ENCODE results near the gene SLC43A1. TPM values are rescaled to one million over a fixed set of nuclear protein-coding genes. Genes with fewer than 3 reads are reported as not detected.

SLC43A1 gene
- total RNA-seq, 6 experiments from 2014 or later, result 38.9 to 173 (median 106) TPM

DNA sequence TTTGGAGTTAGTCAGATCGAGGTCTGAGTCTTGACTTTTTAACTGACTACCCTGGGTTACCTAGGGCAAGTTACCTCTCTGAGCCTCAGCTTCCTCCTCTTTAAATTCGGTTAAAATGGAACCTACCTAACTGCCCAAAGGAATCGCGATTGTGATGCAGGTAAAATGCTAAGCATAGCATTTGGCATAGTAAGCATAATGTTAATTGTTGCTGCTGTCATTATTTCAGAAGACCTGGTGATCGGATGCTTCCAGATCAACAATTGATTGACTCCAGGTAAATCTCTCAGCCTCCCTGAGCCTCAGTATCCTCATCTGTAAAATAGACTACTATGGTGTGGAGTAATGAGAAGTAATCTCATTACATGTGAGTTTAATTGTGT, 550 bp upstream of the SLC43A1 start:
- peak overlapping the region; percentile 94 to 99 (median 97) for H3K4me3 ChIP-seq
- intact Hi-C loops (cut with DNase I), result no loop called here
- peaks cover 0 to 15% (median 6%) of the 10 kb centered on the region in 4 donors for H3K4me1 ChIP-seq
- no peaks in the 10 kb centered on the region for H3K27me3 ChIP-seq
- WGBS (ENCODE audit: insufficient coverage, low coverage, low lambda C conversion rate, missing lambda C conversion rate), result 10% methylated on average over 3 of the region's 5 CpGs
- ATAC-seq (no peak), DNase-seq (no peak)
- TF ChIP-seq, protein P1, sequence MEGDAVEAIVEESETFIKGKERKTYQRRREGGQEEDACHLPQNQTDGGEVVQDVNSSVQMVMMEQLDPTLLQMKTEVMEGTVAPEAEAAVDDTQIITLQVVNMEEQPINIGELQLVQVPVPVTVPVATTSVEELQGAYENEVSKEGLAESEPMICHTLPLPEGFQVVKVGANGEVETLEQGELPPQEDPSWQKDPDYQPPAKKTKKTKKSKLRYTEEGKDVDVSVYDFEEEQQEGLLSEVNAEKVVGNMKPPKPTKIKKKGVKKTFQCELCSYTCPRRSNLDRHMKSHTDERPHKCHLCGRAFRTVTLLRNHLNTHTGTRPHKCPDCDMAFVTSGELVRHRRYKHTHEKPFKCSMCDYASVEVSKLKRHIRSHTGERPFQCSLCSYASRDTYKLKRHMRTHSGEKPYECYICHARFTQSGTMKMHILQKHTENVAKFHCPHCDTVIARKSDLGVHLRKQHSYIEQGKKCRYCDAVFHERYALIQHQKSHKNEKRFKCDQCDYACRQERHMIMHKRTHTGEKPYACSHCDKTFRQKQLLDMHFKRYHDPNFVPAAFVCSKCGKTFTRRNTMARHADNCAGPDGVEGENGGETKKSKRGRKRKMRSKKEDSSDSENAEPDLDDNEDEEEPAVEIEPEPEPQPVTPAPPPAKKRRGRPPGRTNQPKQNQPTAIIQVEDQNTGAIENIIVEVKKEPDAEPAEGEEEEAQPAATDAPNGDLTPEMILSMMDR (IDR thresholded peaks at IDR 0.05), result no peak
- TF ChIP-seq POLR2A (IDR thresholded peaks at IDR 0.05), result no peak
- H3K9me3 ChIP-seq, result no peaks in the 10 kb centered on the region
- peaks cover 0 to 8% (median 0%) of the 10 kb centered on the region in 4 donors for H3K36me3 ChIP-seq
- H3K27ac ChIP-seq, result peak overlapping the region in 2 of 3 donors; percentile 71 to 92

DNA sequence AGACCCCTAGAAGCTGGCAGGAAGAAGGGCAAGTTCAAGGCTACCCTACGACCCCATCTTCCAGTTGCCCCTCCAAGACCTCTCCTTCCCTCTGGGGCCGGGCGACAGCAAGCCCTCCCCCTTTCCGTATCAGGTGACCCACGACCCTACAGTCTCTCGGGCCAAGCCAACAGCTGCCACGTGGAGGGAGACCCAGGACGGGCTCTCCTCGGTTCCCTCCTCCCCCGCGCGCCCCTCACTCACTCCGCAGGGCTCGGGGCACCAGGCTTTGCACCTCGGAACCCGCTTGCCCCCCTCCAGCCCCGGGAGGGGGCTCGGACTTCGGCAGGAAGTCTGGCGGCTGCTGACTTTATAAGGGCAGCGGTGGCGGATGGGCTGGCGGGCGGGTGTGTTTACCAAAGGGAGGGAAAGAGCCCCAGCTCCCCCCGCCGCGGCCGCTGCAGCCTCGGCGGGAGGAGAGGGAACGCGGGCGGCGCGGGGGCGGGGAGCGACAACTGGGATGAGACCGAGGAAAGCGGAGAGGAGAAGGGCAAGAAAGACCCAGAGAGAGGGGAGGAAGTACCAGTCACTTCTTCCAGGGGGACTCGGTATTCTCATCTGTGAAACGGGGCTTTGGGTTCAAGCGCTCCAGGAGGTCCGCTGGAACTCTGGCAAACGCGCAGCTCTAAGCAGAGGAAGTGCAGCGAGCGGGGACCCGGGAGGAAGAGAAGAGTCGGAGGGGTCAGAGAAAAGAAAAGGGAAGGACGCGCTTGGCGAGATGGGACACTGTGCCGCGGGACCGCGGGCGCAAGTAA, 767 bp downstream of the SLC43A1 start:
- Histone ChIP-seq H3K9me3 (no peaks in the 10 kb centered on the region), H3K27me3 (no peaks in the 10 kb centered on the region), H3K27ac (peak overlapping the region; percentile 57 to 92 (median 85)), H3K36me3 (peaks cover 0 to 8% (median 0%) of the 10 kb centered on the region in 4 donors), H3K4me3 (peak overlapping the region; percentile 94 to 99 (median 97)), H3K4me1 (peaks cover 0 to 15% (median 6%) of the 10 kb centered on the region in 4 donors)
- peak; percentile 47 for TF ChIP-seq POLR2A (IDR thresholded peaks at IDR 0.05)
- TF ChIP-seq, protein P1 (IDR thresholded peaks at IDR 0.05), result no peak
- WGBS (ENCODE audit: insufficient coverage, low coverage, low lambda C conversion rate, missing lambda C conversion rate), result 0% methylated on average over 34 of the region's 57 CpGs
- peak; percentile 88 to 93 (median 91) for DNase-seq
- ATAC-seq, result peak; percentile 82 to 88 (median 86)
- intact Hi-C loops (cut with DNase I), result no loop called here

DNA sequence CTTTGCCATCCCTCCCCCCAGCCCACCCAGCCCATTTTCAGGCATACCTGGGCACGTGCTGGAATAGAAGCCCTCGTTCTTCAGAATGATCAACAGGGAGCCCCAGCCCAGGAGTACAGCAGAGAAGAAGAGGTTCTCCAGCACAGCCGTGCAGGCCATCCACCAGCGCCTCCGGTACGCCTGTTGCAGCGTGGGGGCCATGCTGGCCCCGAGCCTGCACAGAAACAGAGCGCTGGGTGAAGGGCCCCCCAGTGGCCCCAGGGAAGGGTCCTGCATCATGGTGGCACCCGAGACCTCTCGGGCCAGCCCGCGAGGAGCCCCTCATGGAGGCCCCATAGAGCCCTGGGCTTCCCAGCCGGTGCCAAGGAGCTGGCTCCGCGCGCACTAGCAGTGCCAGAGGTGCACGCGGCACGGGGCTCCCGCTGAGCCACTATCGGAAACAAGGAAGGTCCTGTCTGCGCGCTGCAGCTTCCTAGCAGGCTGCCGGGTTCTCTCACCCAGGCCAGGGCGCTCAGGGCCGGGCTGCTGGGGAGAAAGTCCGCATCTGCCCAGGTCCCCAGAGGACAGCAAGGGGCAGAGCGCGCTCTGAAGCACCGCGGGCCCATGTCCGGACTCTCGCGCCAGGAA, 1.5 kb downstream of the SLC43A1 start:
- WGBS (ENCODE audit: insufficient coverage, low coverage, low lambda C conversion rate, missing lambda C conversion rate), result 15% methylated on average over 8 of the region's 35 CpGs

DNA sequence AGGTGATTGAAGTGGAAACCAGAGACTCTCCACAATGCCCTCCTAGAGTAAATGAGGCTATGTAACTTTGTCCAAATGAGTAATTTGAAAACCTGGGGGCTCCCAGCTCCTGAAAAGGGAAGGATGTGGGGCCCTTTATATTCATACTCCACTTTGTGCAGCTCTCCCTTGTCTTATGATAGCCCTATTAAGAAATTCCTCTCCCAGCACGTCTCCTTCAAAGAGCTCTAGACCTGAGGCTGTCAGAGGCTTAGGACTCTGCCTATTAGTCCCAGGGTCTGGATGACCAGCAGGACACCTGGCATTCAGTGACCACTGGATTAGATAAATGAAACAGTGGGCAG, 2.1 kb downstream of the SLC43A1 start:
- intact Hi-C loops (cut with DNase I), result no loop called here
- H3K4me3 ChIP-seq, result peak overlapping the region; percentile 94 to 99 (median 97)

More for the DNA sequence above, 1.5 kb downstream of the SLC43A1 start:
- Histone ChIP-seq H3K36me3 (peaks cover 0 to 8% (median 0%) of the 10 kb centered on the region in 4 donors), H3K4me3 (peak overlapping the region; percentile 94 to 99 (median 97)), H3K9me3 (no peaks in the 10 kb centered on the region), H3K4me1 (peaks cover 0 to 15% (median 6%) of the 10 kb centered on the region in 4 donors), H3K27ac (peak overlapping the region; percentile 57 to 92 (median 85)), H3K27me3 (no peaks in the 10 kb centered on the region)
- no peak for TF ChIP-seq POLR2A (IDR thresholded peaks at IDR 0.05)
- TF ChIP-seq, protein P1 (IDR thresholded peaks at IDR 0.05), result no peak
- DNase-seq, result peak; percentile 61 to 72 (median 72)
- peak; percentile 52 to 67 (median 59) for ATAC-seq
- intact Hi-C loops (cut with DNase I), result no loop called here

More for the DNA sequence above, 2.1 kb downstream of the SLC43A1 start:
- no peak for TF ChIP-seq POLR2A (IDR thresholded peaks at IDR 0.05)
- TF ChIP-seq, protein P1 (IDR thresholded peaks at IDR 0.05), result no peak
- Histone ChIP-seq H3K36me3 (peaks cover 0 to 8% (median 0%) of the 10 kb centered on the region in 4 donors), H3K27me3 (no peaks in the 10 kb centered on the region), H3K4me1 (peaks cover 0 to 21% (median 6%) of the 10 kb centered on the region in 4 donors), H3K9me3 (no peaks in the 10 kb centered on the region), H3K27ac (peak overlapping the region in 1 of 3 donors; percentile 85)
- no peak for ATAC-seq
- no peak for DNase-seq
- 33% methylated on average over 1 of the region's 1 CpG for WGBS (ENCODE audit: insufficient coverage, low coverage, low lambda C conversion rate, missing lambda C conversion rate)
